GM18499 (cell line): ENCODE measurements around the gene GNB1.

Experiments used
- ATAC-seq: cut with Tn5 transposase; IDR thresholded peaks from one replicate; pipeline ENCODE4 v1.9.1; 2021; ENCODE audit warnings: moderate number of reproducible peaks; ENCODE audit not compliant: insufficient read depth, unreplicated experiment

Gene GNB1

GRCh38 chr1:1832820-1833219 lies 58.1 kb downstream of the GNB1 start:
- ATAC-seq = no peak

GRCh38 chr1:1832166-1832565 lies 58.7 kb downstream of the GNB1 start:
- ATAC-seq = no peak

GRCh38 chr1:1827089-1827848 lies 63.6 kb downstream of the GNB1 start:
- ATAC-seq = no peak

GRCh38 chr1:1826356-1827088 lies 64.4 kb downstream of the GNB1 start:
- ATAC-seq = no peak

- no peak for ATAC-seq
These were observed 65.7 kb downstream of the GNB1 start for GRCh38 chr1:1825217-1825616.

- no peak for ATAC-seq
These were observed 71.1 kb downstream of the GNB1 start for GRCh38 chr1:1819762-1820161.

- ATAC-seq = no peak
These were observed 73.7 kb downstream of the GNB1 start for GRCh38 chr1:1817221-1817620.

GRCh38 chr1:1815606-1816281 lies 75.1 kb downstream of the GNB1 start:
- ATAC-seq = no peak

- ATAC-seq = no peak
These were observed 81.4 kb downstream of the GNB1 start for GRCh38 chr1:1809489-1809888.

GRCh38 chr1:1808206-1808605 lies 82.7 kb downstream of the GNB1 start:
- ATAC-seq = no peak

- ATAC-seq = no peak
These were observed 84.0 kb downstream of the GNB1 start for GRCh38 chr1:1806890-1807289.

GRCh38 chr1:1804301-1804700 lies 86.6 kb downstream of the GNB1 start:
- no peak for ATAC-seq

GRCh38 chr1:1802871-1803270 lies 88.0 kb downstream of the GNB1 start:
- ATAC-seq = no peak

GRCh38 chr1:1799716-1800115 lies 91.2 kb downstream of the GNB1 start:
- peak; percentile 64 for ATAC-seq

GRCh38 chr1:1797731-1798341 lies 93.1 kb downstream of the GNB1 start:
- no peak for ATAC-seq

- ATAC-seq = no peak
These were observed 94.4 kb downstream of the GNB1 start for GRCh38 chr1:1796466-1796865.

- no peak for ATAC-seq
These were observed 95.9 kb downstream of the GNB1 start for GRCh38 chr1:1794999-1795398.

GRCh38 chr1:1793481-1794244 lies 97.2 kb downstream of the GNB1 start:
- no peak for ATAC-seq

GRCh38 chr1:1788646-1789431 lies 102.0 kb downstream of the GNB1 start:
- ATAC-seq = no peak
